CD4-positive, CD25-positive, alpha-beta regulatory T cell (primary cell): ENCODE results near the gene EP400. TPM values are rescaled to one million over a fixed set of nuclear protein-coding genes. Genes with fewer than 3 reads are reported as not detected.

ENCODE experiments used
- ATAC-seq, 2 donors: fragments of 150-1000 bp; cut with Tn5 transposase; one replicate each; pipeline ENCODE4 v1.10.0; 2021; ENCODE audit warnings: low read depth in 2 of 2, moderate number of reproducible peaks in 2 of 2, moderate library complexity in 1 of 2
- DNase-seq, 3 donors: peaks; one replicate each; pipeline versions ENCODE4 v3.0.0 to v3.0.0-alpha.2; 2012 to 2022; ENCODE audit warnings: mixed read lengths in 1 of 3
- H3K27ac ChIP-seq: one replicate; pipeline ENCODE4 v1.7.0; 2013; ENCODE audit warnings: mild to moderate bottlenecking, low read length; ENCODE audit not compliant: insufficient read depth, poor library complexity, severe bottlenecking
- H3K27me3 ChIP-seq: one replicate; pipeline ENCODE4 v1.7.0; 2013; ENCODE audit warnings: low read length; ENCODE audit not compliant: control insufficient read depth, insufficient read depth
- H3K36me3 ChIP-seq: one replicate; pipeline ENCODE4 v1.7.0; 2013; ENCODE audit warnings: mild to moderate bottlenecking, low read length, moderate library complexity; ENCODE audit not compliant: control insufficient read depth, insufficient read depth
- H3K4me1 ChIP-seq: 2 replicates; pipeline ENCODE4 v1.7.0; 2013; ENCODE audit warnings: mild to moderate bottlenecking, low read length; ENCODE audit not compliant: insufficient read depth, control insufficient read depth, poor library complexity, severe bottlenecking
- H3K4me3 ChIP-seq: one replicate; pipeline ENCODE4 v1.7.0; 2013; ENCODE audit warnings: low read depth, mild to moderate bottlenecking, low read length, moderate library complexity
- H3K9me3 ChIP-seq, 2 experiments: 1 replicate in 1 of 2; 2 replicates in 1 of 2; pipeline ENCODE4 v1.7.0; 2013; ENCODE audit warnings: low read length in 2 of 2, mild to moderate bottlenecking in 1 of 2, moderate library complexity in 1 of 2; ENCODE audit not compliant: control insufficient read depth in 2 of 2
- H3K27ac Mint-ChIP-seq, 3 donors: one replicate each; pipeline ENCODE4 v1.8.0; 2020 to 2022; ENCODE audit warnings: mild to moderate bottlenecking in 3 of 3, mixed read lengths in 3 of 3, moderate library complexity in 2 of 3
- H3K27me3 Mint-ChIP-seq: one replicate; pipeline ENCODE4 v1.8.0; 2022; ENCODE audit warnings: mild to moderate bottlenecking, mixed read lengths
- H3K36me3 Mint-ChIP-seq: one replicate; pipeline ENCODE4 v1.8.0; 2020; ENCODE audit warnings: mixed read lengths
- H3K4me1 Mint-ChIP-seq, 4 donors: one replicate each; pipeline ENCODE4 v1.8.0; 2020 to 2022; ENCODE audit warnings: mixed read lengths in 4 of 4, mild to moderate bottlenecking in 1 of 4
- H3K4me3 Mint-ChIP-seq, 4 donors: one replicate each; pipeline ENCODE4 v1.8.0; 2020 to 2022; ENCODE audit warnings: mild to moderate bottlenecking in 4 of 4, mixed read lengths in 4 of 4, moderate library complexity in 3 of 4
- H3K9me3 Mint-ChIP-seq, 7 donors: one replicate each; pipeline ENCODE4 v1.8.0; 2020 to 2022; ENCODE audit warnings: mixed read lengths in 7 of 7, mild to moderate bottlenecking in 3 of 7, moderate library complexity in 2 of 7
- polyA plus RNA-seq, 4 donors: library from polyadenylated mRNA; unstranded; fragments of 300-500 nt; fragmentation: Illumina TruSeq; gene quantifications; one replicate each; pipeline ENCODE4 v1.2.3, GENCODE V29; 2021
- total RNA-seq: library from RNA; stranded (reverse); gene quantifications from one replicate; pipeline ENCODE4 v1.2.3, GENCODE V29; 2022

EP400 gene
- total and polyA plus RNA-seq, 5 donors from 2014 or later: 1.2 to 77.9 (median 1.9) TPM

- Mint-ChIP-seq H3K36me3 (peaks cover 49% of the 10 kb centered on the region), H3K27ac (no peak overlapping the region), H3K27me3 (no peaks in the 10 kb centered on the region), H3K9me3 (no peaks in the 10 kb centered on the region), H3K4me3 (peak overlapping the region in 1 of 4 donors; percentile 2), H3K4me1 (peaks cover 7 to 19% (median 10%) of the 10 kb centered on the region in 4 donors)
- ATAC-seq: no peak
- DNase-seq: no peak
- Histone ChIP-seq H3K4me3 (no peak overlapping the region), H3K27me3 (no peaks in the 10 kb centered on the region), H3K27ac (no peak overlapping the region), H3K4me1 (peaks cover 11% of the 10 kb centered on the region), H3K36me3 (peaks cover 54% of the 10 kb centered on the region), H3K9me3 (no peaks in the 10 kb centered on the region)
Observed at GRCh38 chr12:132067182-132067581, 117.4 kb downstream of the EP400 start.

GRCh38 chr12:132068250-132068649 is 118.5 kb downstream of the EP400 start:
- H3K27me3 Mint-ChIP-seq: no peaks in the 10 kb centered on the region
- Histone ChIP-seq H3K27ac (no peak overlapping the region), H3K27me3 (no peaks in the 10 kb centered on the region), H3K4me3 (no peak overlapping the region), H3K9me3 (no peaks in the 10 kb centered on the region), H3K4me1 (peaks cover 11% of the 10 kb centered on the region), H3K36me3 (peaks cover 49% of the 10 kb centered on the region)
- no peaks in the 10 kb centered on the region for H3K9me3 Mint-ChIP-seq
- no peak overlapping the region for H3K4me3 Mint-ChIP-seq
- H3K4me1 Mint-ChIP-seq: peaks cover 7 to 19% (median 10%) of the 10 kb centered on the region in 4 donors
- DNase-seq (no peak), ATAC-seq (no peak)
- H3K27ac Mint-ChIP-seq: no peak overlapping the region
- H3K36me3 Mint-ChIP-seq: peaks cover 39% of the 10 kb centered on the region

- H3K4me1 ChIP-seq: peaks cover 11% of the 10 kb centered on the region
- no peak for ATAC-seq
- Mint-ChIP-seq H3K27ac (no peak overlapping the region), H3K27me3 (no peaks in the 10 kb centered on the region), H3K4me3 (no peak overlapping the region), H3K9me3 (no peaks in the 10 kb centered on the region), H3K4me1 (peaks cover 10 to 19% (median 12%) of the 10 kb centered on the region in 4 donors), H3K36me3 (peaks cover 35% of the 10 kb centered on the region)
- no peak overlapping the region for H3K27ac ChIP-seq
- H3K4me3 ChIP-seq: no peak overlapping the region
- no peaks in the 10 kb centered on the region for H3K27me3 ChIP-seq
- no peaks in the 10 kb centered on the region for H3K9me3 ChIP-seq
- DNase-seq: no peak
- H3K36me3 ChIP-seq: peaks cover 51% of the 10 kb centered on the region
Observed at GRCh38 chr12:132069336-132069985, 119.7 kb downstream of the EP400 start.

GRCh38 chr12:132070298-132070697 is 120.6 kb downstream of the EP400 start:
- Mint-ChIP-seq H3K4me1 (peaks cover 10 to 15% (median 13%) of the 10 kb centered on the region in 4 donors), H3K9me3 (no peaks in the 10 kb centered on the region), H3K4me3 (no peak overlapping the region), H3K27me3 (no peaks in the 10 kb centered on the region), H3K27ac (peak overlapping the region in 2 of 3 donors; percentile 46 to 54), H3K36me3 (peaks cover 38% of the 10 kb centered on the region)
- Histone ChIP-seq H3K27ac (no peak overlapping the region), H3K36me3 (peaks cover 54% of the 10 kb centered on the region), H3K27me3 (no peaks in the 10 kb centered on the region), H3K4me1 (peaks cover 11% of the 10 kb centered on the region), H3K9me3 (no peaks in the 10 kb centered on the region), H3K4me3 (no peak overlapping the region)
- no peak for DNase-seq
- no peak for ATAC-seq

- H3K27me3 ChIP-seq: no peaks in the 10 kb centered on the region
- Mint-ChIP-seq H3K36me3 (peaks cover 37% of the 10 kb centered on the region), H3K27ac (peak overlapping the region; percentile 54 to 69 (median 66)), H3K4me1 (peaks cover 5 to 8% (median 6%) of the 10 kb centered on the region in 4 donors), H3K4me3 (no peak overlapping the region), H3K27me3 (no peaks in the 10 kb centered on the region), H3K9me3 (no peaks in the 10 kb centered on the region)
- H3K9me3 ChIP-seq: no peaks in the 10 kb centered on the region
- ATAC-seq: peak in 1 of 2 donors; percentile 9
- no peak overlapping the region for H3K4me3 ChIP-seq
- DNase-seq: no peak
- H3K27ac ChIP-seq: no peak overlapping the region
- peaks cover 63% of the 10 kb centered on the region for H3K36me3 ChIP-seq
- H3K4me1 ChIP-seq: peaks cover 7% of the 10 kb centered on the region
Observed at GRCh38 chr12:132071040-132071810, 121.5 kb downstream of the EP400 start.

GRCh38 chr12:132071830-132072384 is 122.2 kb downstream of the EP400 start:
- Mint-ChIP-seq H3K27ac (peak overlapping the region in 2 of 3 donors; percentile 31 to 66), H3K4me3 (no peak overlapping the region), H3K4me1 (peaks cover 0 to 5% (median 3%) of the 10 kb centered on the region in 4 donors), H3K36me3 (peaks cover 37% of the 10 kb centered on the region), H3K27me3 (no peaks in the 10 kb centered on the region), H3K9me3 (no peaks in the 10 kb centered on the region)
- H3K4me1 ChIP-seq: peaks cover under 1% of the 10 kb centered on the region
- DNase-seq (no peak), ATAC-seq (peak; percentile 32 to 46)
- no peak overlapping the region for H3K4me3 ChIP-seq
- no peaks in the 10 kb centered on the region for H3K27me3 ChIP-seq
- H3K36me3 ChIP-seq: peaks cover 63% of the 10 kb centered on the region
- H3K27ac ChIP-seq: no peak overlapping the region
- H3K9me3 ChIP-seq: no peaks in the 10 kb centered on the region

- no peak overlapping the region for H3K4me3 Mint-ChIP-seq
- DNase-seq (no peak), ATAC-seq (no peak)
- Histone ChIP-seq H3K4me1 (no peaks in the 10 kb centered on the region), H3K27ac (no peak overlapping the region), H3K9me3 (no peaks in the 10 kb centered on the region), H3K36me3 (peaks cover 64% of the 10 kb centered on the region), H3K4me3 (no peak overlapping the region), H3K27me3 (no peaks in the 10 kb centered on the region)
- no peaks in the 10 kb centered on the region for H3K27me3 Mint-ChIP-seq
- no peak overlapping the region for H3K27ac Mint-ChIP-seq
- H3K4me1 Mint-ChIP-seq: peaks cover 0 to 5% (median 2%) of the 10 kb centered on the region in 4 donors
- H3K9me3 Mint-ChIP-seq: no peaks in the 10 kb centered on the region
- peaks cover 46% of the 10 kb centered on the region for H3K36me3 Mint-ChIP-seq
Observed at GRCh38 chr12:132074216-132074615, 124.5 kb downstream of the EP400 start.
